ENCODE results near the gene PODXL. TPM values are rescaled to one million over a fixed set of nuclear protein-coding genes. Genes with fewer than 3 reads are reported as not detected.

Gene PODXL
- total RNA-seq = 127 TPM

GRCh38 chr7:131556053-131556908, at the start of gene PODXL:
Gene PODXL, minus strand, starts transcription at chr7:131556628. Its CDS starts 269 bp downstream, at chr7:131556359.

Other genes with a start within 250 kb of the PODXL start
- gene MKLN1, start 228.8 kb downstream of the PODXL start, total RNA-seq = 63.6 TPM